Sigmoid colon (tissue), 4 donors: Measurements from ENCODE around the gene COCH.

Experiments
- CTCF ChIP-seq, 4 experiments: fragments of 450-650 bp in 3 of 4; fragments of 200-600 bp in 1 of 4; IDR thresholded peaks; one replicate each; pipeline ENCODE4 v1.5.1; 2016 to 2019; ENCODE audit warnings: antibody characterized with exemption in 4 of 4, mild to moderate bottlenecking in 3 of 4, moderate library complexity in 2 of 4
- POLR2A ChIP-seq, 2 donors: fragments of 450-650 bp; IDR thresholded peaks; one replicate each; pipeline ENCODE4 v1.6.1; 2016; ENCODE audit warnings: antibody characterized with exemption in 2 of 2, mild to moderate bottlenecking in 2 of 2, moderate library complexity in 2 of 2
- POLR2AphosphoS5 ChIP-seq, 4 donors: sonication (generic); formaldehyde crosslinking; IDR thresholded peaks; one replicate each; pipeline ENCODE4 v1.6.1; 2017; ENCODE audit warnings: antibody characterized with exemption in 4 of 4

GRCh38 chr14:30849354-30849753, 25.0 kb upstream of the COCH start:
- TF ChIP-seq CTCF (IDR thresholded peaks at IDR 0.05): no peak
- TF ChIP-seq POLR2A (IDR thresholded peaks at IDR 0.05): no peak
- no peak for TF ChIP-seq POLR2AphosphoS5 (IDR thresholded peaks at IDR 0.05)
